ENCODE measurements around the gene RBPJ.

Gene RBPJ

GRCh38 chr4:26360273-26360672, 39.5 kb downstream of the RBPJ start:
- TF ChIP-seq, protein P1, sequence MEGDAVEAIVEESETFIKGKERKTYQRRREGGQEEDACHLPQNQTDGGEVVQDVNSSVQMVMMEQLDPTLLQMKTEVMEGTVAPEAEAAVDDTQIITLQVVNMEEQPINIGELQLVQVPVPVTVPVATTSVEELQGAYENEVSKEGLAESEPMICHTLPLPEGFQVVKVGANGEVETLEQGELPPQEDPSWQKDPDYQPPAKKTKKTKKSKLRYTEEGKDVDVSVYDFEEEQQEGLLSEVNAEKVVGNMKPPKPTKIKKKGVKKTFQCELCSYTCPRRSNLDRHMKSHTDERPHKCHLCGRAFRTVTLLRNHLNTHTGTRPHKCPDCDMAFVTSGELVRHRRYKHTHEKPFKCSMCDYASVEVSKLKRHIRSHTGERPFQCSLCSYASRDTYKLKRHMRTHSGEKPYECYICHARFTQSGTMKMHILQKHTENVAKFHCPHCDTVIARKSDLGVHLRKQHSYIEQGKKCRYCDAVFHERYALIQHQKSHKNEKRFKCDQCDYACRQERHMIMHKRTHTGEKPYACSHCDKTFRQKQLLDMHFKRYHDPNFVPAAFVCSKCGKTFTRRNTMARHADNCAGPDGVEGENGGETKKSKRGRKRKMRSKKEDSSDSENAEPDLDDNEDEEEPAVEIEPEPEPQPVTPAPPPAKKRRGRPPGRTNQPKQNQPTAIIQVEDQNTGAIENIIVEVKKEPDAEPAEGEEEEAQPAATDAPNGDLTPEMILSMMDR (IDR thresholded peaks at IDR 0.05; ENCODE audit: low read depth, low read length): no peak
- peaks cover 4% of the 10 kb centered on the region; the same call in 1 of the 2 replicates for H3K4me1 ChIP-seq
- H3K4me3 ChIP-seq (ENCODE audit: low read depth, low read length): no peak overlapping the region
- H3K9me3 ChIP-seq: no peaks in the 10 kb centered on the region
- no peaks in the 10 kb centered on the region; the same call in 1 of the 2 replicates for H3K36me3 ChIP-seq
- no peaks in the 10 kb centered on the region for H3K27me3 ChIP-seq
- DNase-seq: no peak

- H3K4me3 ChIP-seq (ENCODE audit: low read depth, low read length): no peak overlapping the region
- H3K27me3 ChIP-seq: no peaks in the 10 kb centered on the region
- peaks cover 4% of the 10 kb centered on the region; the same call in 1 of the 2 replicates for H3K4me1 ChIP-seq
- H3K36me3 ChIP-seq: no peaks in the 10 kb centered on the region; the same call in 1 of the 2 replicates
- TF ChIP-seq, protein P1 (IDR thresholded peaks at IDR 0.05; ENCODE audit: low read depth, low read length): no peak
- DNase-seq: no peak
- no peaks in the 10 kb centered on the region for H3K9me3 ChIP-seq
Measured at GRCh38 chr4:26360864-26361263, 40.0 kb downstream of the RBPJ start.

- no peaks in the 10 kb centered on the region for H3K27me3 ChIP-seq
- H3K9me3 ChIP-seq: no peaks in the 10 kb centered on the region
- TF ChIP-seq, protein P1 (IDR thresholded peaks at IDR 0.05; ENCODE audit: low read depth, low read length): no peak
- no peaks in the 10 kb centered on the region; the same call in 1 of the 2 replicates for H3K36me3 ChIP-seq
- DNase-seq: no peak
- H3K4me3 ChIP-seq (ENCODE audit: low read depth, low read length): no peak overlapping the region
- peaks cover 4% of the 10 kb centered on the region; the same call in 1 of the 2 replicates for H3K4me1 ChIP-seq
Measured at GRCh38 chr4:26361297-26361696, 40.5 kb downstream of the RBPJ start.

DNA sequence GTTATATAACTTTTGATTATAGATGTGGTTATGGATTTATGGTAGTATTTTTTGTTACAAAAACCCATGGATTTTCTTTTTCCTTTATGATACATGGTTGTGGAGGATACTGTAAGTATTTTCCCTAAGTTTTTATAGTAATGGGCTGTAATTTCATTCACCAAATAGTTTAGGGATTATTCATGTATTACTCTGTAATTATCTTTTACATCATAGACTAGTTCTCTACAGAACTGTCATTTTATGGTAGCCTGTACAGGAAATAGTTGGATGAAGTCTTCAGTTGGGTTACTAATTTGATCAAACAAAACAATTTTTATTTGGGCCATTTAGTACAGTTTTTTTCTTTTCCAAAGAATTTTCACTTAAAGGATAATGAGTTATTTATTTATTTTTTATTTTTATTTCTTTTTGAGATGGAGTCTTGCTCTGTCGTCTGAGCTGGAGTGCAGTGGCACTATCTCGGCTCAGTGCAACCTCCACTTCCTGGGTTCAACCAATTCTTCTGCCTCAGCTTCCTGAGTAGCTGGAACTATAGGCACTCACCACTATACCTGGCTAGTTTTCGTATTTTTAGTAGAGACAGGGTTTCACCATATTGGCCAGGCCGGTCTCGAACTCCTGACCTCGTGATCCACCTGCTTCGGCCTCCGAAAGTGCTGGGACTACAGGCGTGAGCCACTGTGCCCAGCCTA, 42.1 kb downstream of the RBPJ start:
- TF ChIP-seq, protein P1 (IDR thresholded peaks at IDR 0.05; ENCODE audit: low read depth, low read length): no peak
- H3K4me3 ChIP-seq (ENCODE audit: low read depth, low read length): no peak overlapping the region
- no peaks in the 10 kb centered on the region for H3K9me3 ChIP-seq
- H3K4me1 ChIP-seq: peaks cover 4% of the 10 kb centered on the region; the same call in 1 of the 2 replicates
- H3K27me3 ChIP-seq: no peaks in the 10 kb centered on the region
- DNase-seq: no peak
- H3K36me3 ChIP-seq: peaks cover 2% of the 10 kb centered on the region; the same call in 1 of the 2 replicates

- H3K4me3 ChIP-seq (ENCODE audit: low read depth, low read length): no peak overlapping the region
- no peaks in the 10 kb centered on the region for H3K9me3 ChIP-seq
- H3K27me3 ChIP-seq: no peaks in the 10 kb centered on the region
- no peak for DNase-seq
- peaks cover 2% of the 10 kb centered on the region; the same call in 1 of the 2 replicates for H3K36me3 ChIP-seq
- H3K4me1 ChIP-seq: peaks cover 4% of the 10 kb centered on the region
- TF ChIP-seq, protein P1 (IDR thresholded peaks at IDR 0.05; ENCODE audit: low read depth, low read length): no peak
Measured at GRCh38 chr4:26365537-26366150, 44.8 kb downstream of the RBPJ start.

DNA sequence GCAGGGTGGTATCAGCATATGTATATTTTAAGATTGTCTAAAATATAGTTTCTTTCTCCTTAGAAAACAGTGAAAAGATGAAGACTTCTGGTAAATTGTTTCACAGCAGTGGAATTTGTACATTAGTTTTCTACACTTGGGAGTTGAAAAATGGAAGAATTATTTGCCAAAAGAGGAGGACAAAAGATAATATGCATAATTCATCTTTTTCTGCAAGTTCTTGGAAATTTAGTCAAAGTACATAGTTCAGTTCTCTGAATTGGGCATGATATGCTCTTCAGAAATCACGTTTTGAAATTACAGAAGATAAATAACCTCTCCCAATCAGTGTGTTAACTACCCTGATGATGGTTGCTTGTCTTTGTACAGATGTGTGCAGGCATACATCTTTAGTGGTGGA, 47.0 kb downstream of the RBPJ start:
- Histone ChIP-seq H3K9me3 (no peaks in the 10 kb centered on the region), H3K4me1 (peaks cover 3% of the 10 kb centered on the region), H3K27me3 (no peaks in the 10 kb centered on the region), H3K4me3 (ENCODE audit: low read depth, low read length) (no peak overlapping the region), H3K36me3 (peaks cover 2% of the 10 kb centered on the region; the same call in 1 of the 2 replicates)
- no peak for DNase-seq
- TF ChIP-seq, protein P1 (IDR thresholded peaks at IDR 0.05; ENCODE audit: low read depth, low read length): no peak

Data from BE2C (cell line).